Thyroid gland (tissue), 4 donors: ENCODE results near the gene SLC35F1. TPM values are rescaled to one million over a fixed set of nuclear protein-coding genes. Genes with fewer than 3 reads are reported as not detected.

ENCODE experiments used
- DNase-seq, 2 donors: peaks; one replicate each; pipeline ENCODE4 v3.0.0-alpha.2; 2019
- H3K27ac ChIP-seq, 3 donors: fragments of 200-600 bp; sonication (generic); 1 replicate in 2 of 3; 2 replicates in 1 of 3; pipeline ENCODE4 v1.5.1; 2016 to 2019; ENCODE audit warnings: mild to moderate bottlenecking in 1 of 3, moderate library complexity in 1 of 3
- H3K27me3 ChIP-seq: fragments of 200-600 bp; sonication (generic); one replicate; pipeline ENCODE4 v1.5.1; 2019
- H3K36me3 ChIP-seq, 2 donors: fragments of 200-600 bp; sonication (generic); one replicate each; pipeline ENCODE4 v1.5.1; 2016 to 2019
- H3K4me1 ChIP-seq, 2 donors: fragments of 200-600 bp; sonication (generic); one replicate each; pipeline ENCODE4 v1.5.1; 2017 to 2019
- H3K4me3 ChIP-seq, 3 donors: fragments of 200-600 bp; sonication (generic); replicated peaks in 1 of 3; 1 replicate in 2 of 3; 2 replicates in 1 of 3; pipeline ENCODE4 v1.5.1; 2016; ENCODE audit warnings: mild to moderate bottlenecking in 1 of 3
- H3K9me3 ChIP-seq: fragments of 200-600 bp; sonication (generic); one replicate; pipeline ENCODE4 v1.5.1; 2017
- CTCF ChIP-seq, 6 experiments: fragments of 200-600 bp in 3 of 6; fragments of 450-650 bp in 3 of 6; sonication (generic) in 3 of 6; IDR thresholded peaks; one replicate each; pipeline ENCODE4 v1.5.1; 2016 to 2019; ENCODE audit warnings: antibody characterized with exemption in 6 of 6, mild to moderate bottlenecking in 2 of 6, inconsistent platforms in 1 of 6, moderate library complexity in 1 of 6
- POLR2A ChIP-seq, 2 donors: fragments of 450-650 bp; IDR thresholded peaks; one replicate each; pipeline ENCODE4 v1.6.1; 2017; ENCODE audit warnings: antibody characterized with exemption in 2 of 2, mild to moderate bottlenecking in 2 of 2, moderate library complexity in 1 of 2
- WGBS, 2 donors: methylation state at CpG; one replicate each; pipeline ENCODE4 v1.1.5; 2017; 5-methylcytosine and 5-hydroxymethylcytosine counted together
- intact Hi-C: fragments of 100-400 bp; cut with DNase I; formaldehyde crosslinking; loops from one replicate; pipeline ENCODE4 v1.15.1; 2023
- total RNA-seq, 4 donors: library from RNA; depleted of rRNA; stranded (reverse); fragments of >200 nt; gene quantifications; one replicate each; pipeline ENCODE4 v1.2.3, GENCODE V29; 2016

SLC35F1 gene
- total RNA-seq, 4 donors from 2014 or later: 0.54 to 5.5 (median 1.4) TPM

DNA sequence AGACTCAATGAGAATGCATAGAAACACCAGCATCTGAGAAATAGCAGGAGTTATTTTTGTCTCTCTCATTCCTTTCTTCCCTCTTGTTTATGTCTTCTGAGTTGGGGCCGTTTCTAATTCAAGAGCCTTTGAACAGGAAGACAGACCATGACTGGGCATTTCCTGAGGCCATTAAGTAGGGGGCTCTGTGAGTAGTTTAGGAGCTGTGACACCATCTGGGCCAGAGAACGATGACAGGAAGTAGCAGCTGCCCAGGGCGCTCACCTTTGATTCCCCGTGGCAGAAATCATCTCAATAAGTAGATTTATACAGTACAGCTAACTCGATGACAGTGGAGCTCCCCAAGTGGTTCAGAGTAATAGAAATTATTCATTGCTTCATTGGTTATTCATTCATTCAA is 342.6 kb downstream of the SLC35F1 start:
- TF ChIP-seq CTCF (IDR thresholded peaks at IDR 0.05) (no peak), POLR2A (IDR thresholded peaks at IDR 0.05) (no peak)
- intact Hi-C loops: no loop called here
- WGBS, 2 donors: 52 to 53% methylated on average over 5 of the region's 5 CpGs
- no peaks in the 10 kb centered on the region for H3K36me3 ChIP-seq
- no peaks in the 10 kb centered on the region for H3K4me1 ChIP-seq
- no peaks in the 10 kb centered on the region for H3K27me3 ChIP-seq
- no peaks in the 10 kb centered on the region for H3K9me3 ChIP-seq
- no peak overlapping the region for H3K4me3 ChIP-seq
- no peak overlapping the region for H3K27ac ChIP-seq
- no peak for DNase-seq

DNA sequence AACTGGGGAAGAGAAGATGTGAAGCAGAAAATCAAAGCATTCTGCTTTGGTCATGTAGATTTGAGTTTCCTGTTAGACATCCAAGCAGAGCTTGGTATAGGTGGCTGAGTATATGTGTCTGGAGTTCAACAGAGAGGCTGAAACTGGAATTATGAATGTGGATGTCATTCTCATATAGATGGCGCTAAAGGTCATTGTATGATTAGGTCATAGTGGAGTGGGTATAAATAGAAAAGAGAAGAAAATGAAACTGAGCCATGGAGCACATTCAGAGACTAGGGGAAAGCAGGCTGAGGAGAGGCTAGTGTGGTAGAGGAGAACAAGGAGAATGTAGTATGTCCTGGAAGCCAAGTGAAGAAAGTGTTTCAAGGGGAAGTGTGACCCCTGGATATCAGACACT is 345.4 kb downstream of the SLC35F1 start:
- intact Hi-C loops: no loop called here
- Histone ChIP-seq H3K4me3 (no peak overlapping the region), H3K9me3 (no peaks in the 10 kb centered on the region), H3K36me3 (no peaks in the 10 kb centered on the region), H3K27ac (no peak overlapping the region), H3K4me1 (no peaks in the 10 kb centered on the region), H3K27me3 (no peaks in the 10 kb centered on the region)
- no peak for DNase-seq
- TF ChIP-seq CTCF (IDR thresholded peaks at IDR 0.05) (no peak), POLR2A (IDR thresholded peaks at IDR 0.05) (no peak)
- WGBS, 2 donors: 94 to 96% methylated on average over 1 of the region's 1 CpG

DNA sequence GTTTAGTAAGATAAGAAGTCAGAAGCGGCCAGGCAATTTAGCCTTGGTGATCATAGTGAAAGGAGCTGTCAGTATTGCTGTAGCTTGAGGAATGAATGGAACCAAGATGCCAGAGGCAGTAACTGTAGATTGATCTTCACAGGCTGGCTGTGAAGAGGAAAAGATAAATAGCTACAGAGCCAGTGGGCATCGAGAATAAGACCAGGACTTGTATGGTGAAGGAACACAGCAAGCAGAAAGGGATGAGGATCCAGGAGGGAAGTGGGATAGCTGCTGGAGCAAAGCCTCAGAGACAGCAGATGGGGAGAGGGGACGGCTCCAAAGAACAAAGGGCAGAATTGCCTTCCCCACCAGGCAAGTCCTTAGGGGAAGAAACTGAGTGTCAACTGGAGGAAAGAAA is 346.7 kb downstream of the SLC35F1 start:
- no peaks in the 10 kb centered on the region for H3K4me1 ChIP-seq
- no peaks in the 10 kb centered on the region for H3K9me3 ChIP-seq
- intact Hi-C loops: no loop called here
- TF ChIP-seq POLR2A (IDR thresholded peaks at IDR 0.05) (no peak), CTCF (IDR thresholded peaks at IDR 0.05) (no peak)
- no peak for DNase-seq
- WGBS, 2 donors: 71 to 81% methylated on average over 3 of the region's 3 CpGs
- H3K27me3 ChIP-seq: no peaks in the 10 kb centered on the region
- H3K4me3 ChIP-seq: no peak overlapping the region
- H3K36me3 ChIP-seq: no peaks in the 10 kb centered on the region
- no peak overlapping the region for H3K27ac ChIP-seq

- 95 to 99% methylated on average over 2 of the region's 2 CpGs for WGBS, 2 donors
- intact Hi-C loops: no loop called here
Observed at GRCh38 chr6:118260833-118261232, 353.8 kb downstream of the SLC35F1 start.

GRCh38 chr6:118263921-118264486 is 356.9 kb downstream of the SLC35F1 start:
- Histone ChIP-seq H3K9me3 (no peaks in the 10 kb centered on the region), H3K4me1 (no peaks in the 10 kb centered on the region), H3K36me3 (no peaks in the 10 kb centered on the region), H3K4me3 (no peak overlapping the region), H3K27me3 (no peaks in the 10 kb centered on the region), H3K27ac (no peak overlapping the region)
- DNase-seq: peak in 1 of 2 donors; percentile 2
- TF ChIP-seq POLR2A (IDR thresholded peaks at IDR 0.05) (no peak), CTCF (IDR thresholded peaks at IDR 0.05) (peak in 1 of 6 experiments; percentile 15)
- intact Hi-C loops: no loop called here
- 19 to 38% methylated on average over 2 of the region's 2 CpGs for WGBS, 2 donors

More at GRCh38 chr6:118260833-118261232, 353.8 kb downstream of the SLC35F1 start:
- H3K36me3 ChIP-seq: no peaks in the 10 kb centered on the region
- H3K4me1 ChIP-seq: no peaks in the 10 kb centered on the region
- H3K9me3 ChIP-seq: no peaks in the 10 kb centered on the region
- H3K27ac ChIP-seq: no peak overlapping the region
- H3K27me3 ChIP-seq: no peaks in the 10 kb centered on the region
- TF ChIP-seq CTCF (IDR thresholded peaks at IDR 0.05): no peak
- no peak for TF ChIP-seq POLR2A (IDR thresholded peaks at IDR 0.05)
- no peak for DNase-seq
- no peak overlapping the region for H3K4me3 ChIP-seq
